ENCODE results near the gene NPC1. TPM values are rescaled to one million over a fixed set of nuclear protein-coding genes. Genes with fewer than 3 reads are reported as not detected.
"Not testable (repeated sequence)": the region's sequence is repeated elsewhere in the genome, so short reads cannot be mapped to it uniquely, and the experiment has no call there.

NPC1 gene
- total RNA-seq, 1 donor from 2014 or later, result 44.8 TPM

GRCh38 chr18:23512641-23513040 is 73.7 kb downstream of the NPC1 start:
- no peaks in the 10 kb centered on the region for H3K9me3 Mint-ChIP-seq (ENCODE audit: unreplicated experiment)

DNA sequence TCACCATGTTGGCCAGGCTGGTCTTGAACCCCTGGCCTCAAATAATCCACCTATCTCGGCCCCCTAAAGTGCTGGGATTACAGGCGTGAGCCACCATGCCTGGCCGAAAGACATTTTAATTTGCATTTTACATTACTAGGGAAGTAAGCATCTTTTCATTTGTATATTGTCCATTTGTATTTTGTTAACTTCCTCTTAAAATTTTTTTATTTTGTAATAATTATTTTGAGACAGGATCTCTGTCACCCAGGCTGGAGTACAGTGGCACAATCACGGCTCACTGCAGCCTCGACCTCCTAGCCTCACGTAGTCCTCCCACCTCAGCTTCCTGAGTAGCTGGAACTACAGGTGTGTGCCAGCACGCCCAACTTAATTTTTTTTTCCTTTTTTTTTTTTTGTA is 74.1 kb downstream of the NPC1 start:
- H3K4me1 Mint-ChIP-seq (ENCODE audit: low read depth, unreplicated experiment); H3K27me3 Mint-ChIP-seq (ENCODE audit: unreplicated experiment); H3K4me3 Mint-ChIP-seq (ENCODE audit: unreplicated experiment); DNase-seq; H3K27ac Mint-ChIP-seq (ENCODE audit: unreplicated experiment); H3K9me3 Mint-ChIP-seq (ENCODE audit: unreplicated experiment); H3K36me3 Mint-ChIP-seq (ENCODE audit: unreplicated experiment): not testable (repeated sequence)

More at GRCh38 chr18:23512641-23513040, 73.7 kb downstream of the NPC1 start:
- TF ChIP-seq, protein P1, sequence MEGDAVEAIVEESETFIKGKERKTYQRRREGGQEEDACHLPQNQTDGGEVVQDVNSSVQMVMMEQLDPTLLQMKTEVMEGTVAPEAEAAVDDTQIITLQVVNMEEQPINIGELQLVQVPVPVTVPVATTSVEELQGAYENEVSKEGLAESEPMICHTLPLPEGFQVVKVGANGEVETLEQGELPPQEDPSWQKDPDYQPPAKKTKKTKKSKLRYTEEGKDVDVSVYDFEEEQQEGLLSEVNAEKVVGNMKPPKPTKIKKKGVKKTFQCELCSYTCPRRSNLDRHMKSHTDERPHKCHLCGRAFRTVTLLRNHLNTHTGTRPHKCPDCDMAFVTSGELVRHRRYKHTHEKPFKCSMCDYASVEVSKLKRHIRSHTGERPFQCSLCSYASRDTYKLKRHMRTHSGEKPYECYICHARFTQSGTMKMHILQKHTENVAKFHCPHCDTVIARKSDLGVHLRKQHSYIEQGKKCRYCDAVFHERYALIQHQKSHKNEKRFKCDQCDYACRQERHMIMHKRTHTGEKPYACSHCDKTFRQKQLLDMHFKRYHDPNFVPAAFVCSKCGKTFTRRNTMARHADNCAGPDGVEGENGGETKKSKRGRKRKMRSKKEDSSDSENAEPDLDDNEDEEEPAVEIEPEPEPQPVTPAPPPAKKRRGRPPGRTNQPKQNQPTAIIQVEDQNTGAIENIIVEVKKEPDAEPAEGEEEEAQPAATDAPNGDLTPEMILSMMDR (IDR thresholded peaks at IDR 0.05; ENCODE audit: partially characterized antibody, unreplicated experiment), result no peak
- no peak overlapping the region for H3K4me3 Mint-ChIP-seq (ENCODE audit: unreplicated experiment)
- no peaks in the 10 kb centered on the region for H3K27me3 Mint-ChIP-seq (ENCODE audit: unreplicated experiment)
- H3K4me1 Mint-ChIP-seq (ENCODE audit: low read depth, unreplicated experiment), result peaks cover 2% of the 10 kb centered on the region
- no peak for DNase-seq
- H3K36me3 Mint-ChIP-seq (ENCODE audit: unreplicated experiment), result no peaks in the 10 kb centered on the region
- no peak overlapping the region for H3K27ac Mint-ChIP-seq (ENCODE audit: unreplicated experiment)

DNA sequence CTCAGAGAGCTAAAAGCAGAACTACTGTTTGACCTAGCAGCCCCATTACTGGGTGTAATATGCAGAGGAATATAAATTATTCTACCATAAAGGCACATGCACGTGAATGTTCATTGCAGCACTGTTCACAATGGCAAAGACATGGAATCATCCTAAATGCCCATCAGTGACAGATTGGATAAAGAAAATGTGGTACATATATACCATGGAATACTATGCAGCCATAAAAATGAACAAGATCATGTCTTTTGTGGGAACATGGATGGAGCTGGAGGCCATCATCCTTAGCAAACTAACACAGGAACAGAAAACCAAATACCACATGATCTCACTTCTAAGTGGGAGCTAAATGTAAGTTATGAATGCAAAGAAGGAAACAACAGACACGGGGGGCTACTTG is 75.4 kb downstream of the NPC1 start:
- H3K4me3 Mint-ChIP-seq (ENCODE audit: unreplicated experiment); H3K27me3 Mint-ChIP-seq (ENCODE audit: unreplicated experiment); H3K4me1 Mint-ChIP-seq (ENCODE audit: low read depth, unreplicated experiment); H3K36me3 Mint-ChIP-seq (ENCODE audit: unreplicated experiment); DNase-seq; H3K27ac Mint-ChIP-seq (ENCODE audit: unreplicated experiment); H3K9me3 Mint-ChIP-seq (ENCODE audit: unreplicated experiment): not testable (repeated sequence)

DNA sequence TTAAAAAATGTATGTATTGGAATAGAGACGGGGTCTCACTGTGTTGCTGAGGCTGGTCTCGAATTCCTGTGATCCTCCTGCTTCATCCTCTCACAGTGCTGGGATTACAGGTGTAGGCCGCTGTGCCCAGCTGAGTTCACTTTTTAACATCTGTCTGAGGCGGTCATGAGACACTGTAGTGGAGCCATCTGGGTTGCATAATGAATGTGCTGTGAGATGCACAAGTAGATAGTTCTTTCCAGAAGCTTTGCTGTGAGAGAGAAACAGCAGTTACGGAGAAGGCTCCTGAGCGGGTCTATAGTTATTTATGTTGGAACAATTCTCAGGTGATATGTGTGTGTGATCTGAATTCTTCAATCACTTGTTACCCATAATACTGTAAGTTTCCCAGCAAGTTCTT is 79.9 kb downstream of the NPC1 start:
- Mint-ChIP-seq H3K9me3 (ENCODE audit: unreplicated experiment) (peaks cover 7% of the 10 kb centered on the region), H3K27ac (ENCODE audit: unreplicated experiment) (no peak overlapping the region), H3K4me3 (ENCODE audit: unreplicated experiment) (no peak overlapping the region)

DNA sequence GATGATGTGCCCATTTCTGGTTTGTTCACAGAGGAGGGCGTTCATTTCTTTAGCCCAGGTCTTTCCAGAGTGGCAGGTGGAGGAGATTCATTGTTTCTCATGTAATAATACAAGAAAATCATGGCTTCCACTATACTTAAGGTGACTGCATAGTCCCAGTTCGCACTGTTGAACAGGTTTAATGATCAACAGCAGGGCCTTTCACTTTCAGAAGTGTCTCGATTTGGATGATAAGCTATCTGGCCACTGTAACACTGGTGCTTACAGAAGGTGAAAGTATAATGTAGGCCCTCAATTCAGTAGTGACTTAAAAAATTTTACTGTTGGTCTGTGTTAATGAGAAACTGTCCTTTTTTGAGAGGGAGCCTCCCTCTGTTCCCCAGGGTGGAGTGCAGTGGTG is 81.6 kb downstream of the NPC1 start:
- peaks cover 2% of the 10 kb centered on the region for H3K27me3 Mint-ChIP-seq (ENCODE audit: unreplicated experiment)
- TF ChIP-seq, protein P1 (IDR thresholded peaks at IDR 0.05; ENCODE audit: partially characterized antibody, unreplicated experiment), result no peak
- H3K4me3 Mint-ChIP-seq (ENCODE audit: unreplicated experiment), result peak overlapping the region; percentile 98
- no peak for DNase-seq
- H3K4me1 Mint-ChIP-seq (ENCODE audit: low read depth, unreplicated experiment), result peaks cover 9% of the 10 kb centered on the region
- no peak overlapping the region for H3K27ac Mint-ChIP-seq (ENCODE audit: unreplicated experiment)
- H3K36me3 Mint-ChIP-seq (ENCODE audit: unreplicated experiment), result no peaks in the 10 kb centered on the region
- H3K9me3 Mint-ChIP-seq (ENCODE audit: unreplicated experiment), result peaks cover 7% of the 10 kb centered on the region

More for the DNA sequence above, 79.9 kb downstream of the NPC1 start:
- H3K27me3 Mint-ChIP-seq (ENCODE audit: unreplicated experiment), result peaks cover 2% of the 10 kb centered on the region
- TF ChIP-seq, protein P1 (IDR thresholded peaks at IDR 0.05; ENCODE audit: partially characterized antibody, unreplicated experiment), result no peak
- no peaks in the 10 kb centered on the region for H3K36me3 Mint-ChIP-seq (ENCODE audit: unreplicated experiment)
- peaks cover 9% of the 10 kb centered on the region for H3K4me1 Mint-ChIP-seq (ENCODE audit: low read depth, unreplicated experiment)
- no peak for DNase-seq

DNA sequence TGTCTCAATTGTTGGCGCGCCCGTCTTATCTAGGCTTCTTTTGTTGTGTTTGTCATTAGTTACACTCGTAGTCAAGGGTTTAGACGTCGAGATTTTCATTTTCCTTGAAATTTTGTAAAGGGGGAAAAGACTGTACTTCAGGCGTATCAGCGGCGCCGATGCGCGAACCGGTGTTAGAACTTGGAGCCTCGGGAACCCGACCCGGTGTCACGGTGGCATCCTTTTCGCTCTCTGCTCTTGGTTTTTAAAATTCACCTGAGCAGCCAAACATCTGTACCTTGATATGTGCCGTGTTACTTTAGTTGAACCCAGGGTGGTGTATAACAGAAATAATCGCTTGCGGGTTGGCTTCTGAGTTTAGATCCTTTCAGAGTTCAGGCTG is 82.4 kb downstream of the NPC1 start:
- Mint-ChIP-seq H3K9me3 (ENCODE audit: unreplicated experiment) (peaks cover 7% of the 10 kb centered on the region), H3K4me3 (ENCODE audit: unreplicated experiment) (peak overlapping the region; percentile 98), H3K36me3 (ENCODE audit: unreplicated experiment) (no peaks in the 10 kb centered on the region), H3K27me3 (ENCODE audit: unreplicated experiment) (peaks cover 2% of the 10 kb centered on the region), H3K4me1 (ENCODE audit: low read depth, unreplicated experiment) (peaks cover 11% of the 10 kb centered on the region), H3K27ac (ENCODE audit: unreplicated experiment) (no peak overlapping the region)
- no peak for DNase-seq
- TF ChIP-seq, protein P1 (IDR thresholded peaks at IDR 0.05; ENCODE audit: partially characterized antibody, unreplicated experiment), result no peak

Data from glutamatergic neuron (in vitro differentiated cells).